NCI-H146 treated with DMSO at 0.1 percent for 48 hours (cell line): ENCODE data around the gene RSRC2.
"Not testable (repeated sequence)": the region's sequence is repeated elsewhere in the genome, so short reads cannot be mapped to it uniquely, and the experiment has no call there.

ENCODE experiments used
- DNase-seq: peaks from one replicate; lab custom pipeline; 2025; ENCODE audit not compliant: unreplicated experiment; lab: John Stamatoyannopoulos, UW

The RSRC2 gene

DNA sequence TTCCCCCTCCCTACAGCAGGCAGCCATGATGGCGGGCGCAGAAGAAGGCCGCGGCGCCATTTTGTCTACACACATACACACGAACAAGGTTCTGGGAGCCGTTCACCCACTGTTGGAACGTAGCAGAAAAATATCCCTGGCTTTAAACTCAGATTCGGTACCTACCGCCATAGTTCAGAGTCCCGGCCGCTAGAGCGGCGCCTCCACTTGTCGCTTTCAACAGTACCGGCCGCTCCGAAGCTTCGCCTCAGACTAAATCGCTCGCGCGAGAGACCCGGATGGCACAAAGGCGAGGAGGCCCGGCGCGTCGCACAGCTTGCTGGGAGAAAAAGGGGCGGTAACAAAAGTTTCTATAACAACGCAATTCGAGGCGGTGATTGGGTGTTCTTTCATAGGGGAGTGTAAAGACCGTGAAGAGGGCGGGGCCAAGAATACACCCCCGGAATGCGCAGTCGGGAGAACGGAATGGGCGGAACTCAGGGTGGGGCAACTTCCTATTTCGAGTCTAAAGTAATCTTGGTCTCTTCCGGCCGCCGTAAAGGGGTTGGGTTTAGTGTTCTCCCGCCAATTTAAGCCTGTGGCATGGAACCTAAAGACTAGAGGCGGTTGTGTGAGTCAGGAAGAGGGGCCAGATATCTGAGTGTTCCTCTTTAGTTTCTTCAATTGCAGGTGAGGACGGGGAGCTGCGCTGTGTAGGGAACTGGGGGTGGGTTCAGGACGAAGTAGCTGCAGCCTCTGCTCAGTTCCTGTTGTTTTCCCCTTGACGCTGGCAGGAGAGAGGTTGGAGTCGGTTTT, at the start of gene RSRC2, which contains the start of gene KNTC1:
Gene RSRC2 (minus strand): TSS at position 254 of the 795 bp plus-strand sequence. CDS start 83 bp downstream, at position 171.
Gene KNTC1 (plus strand): TSS at position 567 of the 795 bp plus-strand sequence. CDS start 2,815 bp downstream, outside the sequence.
- peak; percentile 99 for DNase-seq

DNA sequence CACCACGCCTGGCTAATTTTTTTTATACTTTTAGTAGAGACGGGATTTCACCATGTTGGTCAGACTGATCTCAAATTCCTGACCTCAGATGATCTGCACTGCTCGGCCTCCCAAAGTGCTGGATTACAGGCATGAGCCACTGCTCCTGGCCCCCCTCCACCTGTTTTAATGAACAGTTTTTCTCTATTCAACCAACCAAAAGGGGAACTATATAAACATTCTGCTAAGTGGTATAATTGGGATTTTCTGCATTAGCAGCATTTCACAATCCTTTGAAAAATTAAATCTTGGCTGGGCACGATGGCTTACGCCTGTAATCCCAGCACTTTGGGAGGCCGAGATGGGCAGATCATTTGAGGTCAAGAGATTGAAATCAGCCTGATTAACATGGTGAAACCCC, 45.1 kb upstream of the RSRC2 start:
- no peak for DNase-seq

- not testable (repeated sequence) for DNase-seq
Measured at GRCh38 chr12:122570006-122570405, 43.3 kb upstream of the RSRC2 start.

DNA sequence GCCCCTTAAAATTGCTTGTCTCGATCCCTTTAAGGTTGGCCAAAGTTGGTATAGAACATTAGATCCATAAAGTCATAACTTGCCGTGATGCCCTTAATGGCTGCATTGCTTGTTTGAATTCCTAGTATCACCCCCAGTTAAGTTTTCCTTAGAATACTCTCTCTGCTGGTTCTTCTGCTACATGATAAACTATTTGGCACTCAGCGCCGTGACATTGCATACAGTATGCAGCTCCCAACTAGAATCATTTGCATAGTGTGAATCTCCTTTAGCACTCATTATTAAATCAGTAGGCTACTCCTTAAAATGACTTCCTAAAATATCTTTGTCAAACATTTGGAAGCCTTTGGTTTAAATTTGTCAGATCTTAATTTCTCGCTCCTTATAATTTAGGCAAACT, 42.6 kb upstream of the RSRC2 start:
- no peak for DNase-seq

DNA sequence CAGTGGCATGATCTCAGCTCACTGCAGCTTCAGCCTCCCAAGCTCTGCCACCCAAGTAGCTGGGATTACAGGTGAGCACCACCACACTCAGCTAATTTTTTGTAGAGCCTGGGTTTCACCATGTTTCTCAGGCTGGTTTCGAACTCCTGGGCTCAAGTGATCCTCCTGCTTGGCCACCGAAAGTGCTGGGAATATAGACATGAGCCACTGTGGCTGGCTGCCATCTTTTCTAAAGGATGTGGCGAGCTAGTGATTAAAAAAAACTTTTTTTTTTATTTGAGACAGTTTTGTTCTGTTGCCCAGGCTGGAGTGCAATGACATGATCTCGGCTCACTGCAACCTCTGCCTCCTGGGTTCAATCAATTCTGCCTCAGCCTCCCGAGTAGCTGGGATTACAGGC, 40.1 kb upstream of the RSRC2 start:
- not testable (repeated sequence) for DNase-seq

DNA sequence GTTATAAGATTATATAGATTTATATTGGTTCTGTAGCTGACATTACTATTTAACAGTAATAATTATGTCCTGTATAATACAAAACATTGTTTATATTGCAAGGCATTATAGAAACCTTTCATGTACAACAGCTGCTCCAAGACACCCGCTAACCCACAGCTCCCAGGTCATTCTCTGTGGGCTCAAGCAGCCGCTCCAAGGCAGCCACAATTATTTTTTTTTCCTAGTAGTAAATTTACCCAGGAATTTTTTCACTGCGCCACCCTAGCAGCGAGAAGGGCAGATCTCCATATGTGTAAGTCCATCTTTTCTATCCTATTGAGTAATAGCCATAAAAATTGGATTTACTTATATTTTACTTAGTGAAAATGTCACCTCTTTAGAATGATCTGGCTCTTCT, 36.6 kb upstream of the RSRC2 start:
- no peak for DNase-seq

DNA sequence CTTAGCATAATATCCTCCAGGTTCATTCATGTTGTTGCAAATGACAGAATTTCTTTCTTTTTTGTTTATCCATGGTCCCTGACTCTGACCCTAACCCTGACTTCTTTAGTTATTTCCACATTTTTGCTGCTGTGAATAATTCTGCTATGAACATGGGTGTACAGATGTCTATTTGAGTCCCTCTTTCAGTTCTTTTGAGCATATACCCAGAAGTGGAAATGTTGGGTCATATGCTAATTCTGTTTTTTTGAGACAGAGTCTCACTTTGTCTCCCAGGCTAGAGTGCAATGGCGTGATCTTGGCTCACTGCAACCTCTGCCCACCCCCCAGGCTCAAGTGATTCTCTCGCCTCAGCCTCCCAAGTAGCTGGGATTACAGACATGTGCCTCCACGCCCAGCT, 33.4 kb upstream of the RSRC2 start:
- no peak for DNase-seq

DNA sequence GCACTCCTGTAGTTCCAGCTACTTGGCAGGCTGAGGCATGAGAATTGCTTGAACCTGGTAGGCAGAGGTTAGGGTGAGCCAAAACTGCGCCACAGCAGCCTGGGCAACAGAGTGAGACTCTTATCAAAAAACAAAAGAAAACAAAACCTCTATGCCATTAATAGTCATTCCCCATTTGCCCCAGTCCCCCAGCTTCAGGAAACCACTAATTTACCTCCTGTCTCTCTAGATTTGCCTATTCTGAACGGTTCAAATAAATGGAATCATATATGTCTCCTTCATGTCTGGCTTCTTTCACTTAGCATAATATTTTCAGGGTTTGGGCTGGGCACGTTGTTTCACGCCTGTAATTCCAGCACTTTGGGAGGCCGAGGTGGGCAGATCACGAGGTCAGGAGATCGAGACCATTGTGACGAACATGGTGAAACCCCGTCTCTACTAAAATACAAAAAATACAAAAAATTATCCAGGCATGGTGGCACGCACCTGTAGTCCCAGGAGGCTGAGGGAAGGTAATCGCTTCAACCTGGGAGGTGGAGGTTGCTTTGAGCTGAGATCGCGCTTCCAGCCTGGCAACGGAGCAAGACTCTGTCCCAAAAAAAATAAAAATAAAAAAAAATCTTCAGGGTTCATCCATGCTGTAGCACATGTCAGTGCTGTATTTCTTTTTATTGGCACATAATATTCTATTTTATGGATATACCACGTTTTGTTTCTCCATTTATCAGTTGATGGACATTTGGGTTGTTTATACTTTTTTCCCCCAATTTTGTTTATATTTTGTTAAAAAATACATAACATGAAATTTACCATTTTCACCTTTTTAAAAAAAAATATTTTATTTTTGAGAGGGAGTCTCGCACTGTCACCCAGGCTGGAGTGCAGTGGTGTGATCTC, 32.3 kb upstream of the RSRC2 start:
- DNase-seq = no peak

DNA sequence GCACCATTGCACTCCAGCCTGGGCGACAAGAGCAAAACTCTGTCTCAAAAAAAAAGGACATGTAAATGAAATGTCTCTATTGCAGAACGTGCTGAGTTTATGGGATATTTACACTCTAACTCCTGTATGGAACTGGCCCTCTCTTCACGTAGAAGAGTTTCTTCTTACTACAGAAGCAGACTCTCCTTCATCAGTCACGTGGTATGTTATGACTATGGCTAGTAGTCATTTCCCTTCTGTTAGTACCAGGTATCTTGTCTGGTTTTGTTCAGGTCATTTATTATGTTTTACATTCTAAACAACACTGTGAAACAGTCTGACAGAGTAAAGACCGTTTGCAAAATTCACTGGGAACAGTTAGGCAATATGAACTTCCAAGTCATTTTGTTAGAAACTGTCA, 20.6 kb upstream of the RSRC2 start:
- no peak for DNase-seq

DNA sequence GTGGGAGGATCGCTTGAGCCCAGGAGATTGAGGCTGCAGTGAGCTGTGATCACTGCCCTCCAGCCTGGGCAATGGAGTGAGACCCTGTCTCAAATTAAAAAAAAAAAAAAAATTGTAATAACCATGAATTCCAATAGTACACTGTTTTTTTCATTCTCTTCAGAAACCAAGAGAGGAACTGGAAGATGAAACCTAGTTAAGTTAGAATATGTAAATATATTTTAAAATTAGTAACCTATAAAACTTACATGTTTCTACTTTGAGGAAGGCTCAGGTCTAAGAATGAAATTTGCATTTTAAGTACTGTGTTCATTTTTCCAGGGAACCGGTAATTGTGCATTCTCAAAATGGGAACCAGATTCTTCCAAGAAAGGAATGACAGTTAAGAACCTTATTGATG, 19.1 kb upstream of the RSRC2 start:
- no peak for DNase-seq

GRCh38 chr12:122544537-122544936, 17.8 kb upstream of the RSRC2 start:
- DNase-seq = no peak

DNA sequence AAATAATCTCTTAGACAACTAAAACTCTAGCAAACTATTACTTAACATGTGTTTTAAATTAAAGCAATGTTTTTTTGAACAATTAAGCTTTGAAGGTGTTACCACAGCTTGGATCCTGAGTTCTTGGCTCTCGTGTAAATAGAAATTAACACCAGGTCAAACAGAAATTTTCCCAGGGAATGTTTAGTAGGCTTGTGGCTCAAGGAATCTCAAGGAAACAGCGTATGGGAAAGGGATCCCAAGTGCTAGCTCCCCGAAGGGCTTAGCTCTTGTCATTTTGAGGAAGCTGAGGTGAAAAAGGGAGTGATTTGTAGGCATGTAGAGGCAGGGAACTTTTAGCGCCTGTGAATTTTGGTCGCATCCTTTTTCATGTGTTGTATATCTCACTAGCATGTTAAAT, 11.8 kb upstream of the RSRC2 start:
- no peak for DNase-seq

GRCh38 chr12:122537021-122537420, 10.3 kb upstream of the RSRC2 start:
- no peak for DNase-seq

DNA sequence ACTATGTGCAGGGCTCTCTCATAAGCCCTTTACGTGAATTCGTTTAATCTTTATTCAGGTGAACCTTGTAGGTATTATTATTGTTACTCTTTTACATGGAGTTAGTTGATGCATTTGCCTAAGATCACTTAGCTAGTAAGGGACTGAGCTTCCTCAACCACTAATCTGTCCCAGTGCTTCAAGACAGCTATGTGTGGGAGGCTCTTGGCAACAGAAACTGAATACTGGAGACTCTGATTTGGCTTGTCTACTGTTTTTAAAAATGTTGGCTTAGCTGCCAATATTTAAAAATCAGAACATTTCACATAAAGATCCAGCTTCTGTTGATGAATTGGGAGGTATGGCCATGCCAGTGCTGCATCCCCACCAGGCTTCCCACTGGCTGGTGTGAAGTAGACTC, 7.1 kb upstream of the RSRC2 start:
- DNase-seq = no peak

DNA sequence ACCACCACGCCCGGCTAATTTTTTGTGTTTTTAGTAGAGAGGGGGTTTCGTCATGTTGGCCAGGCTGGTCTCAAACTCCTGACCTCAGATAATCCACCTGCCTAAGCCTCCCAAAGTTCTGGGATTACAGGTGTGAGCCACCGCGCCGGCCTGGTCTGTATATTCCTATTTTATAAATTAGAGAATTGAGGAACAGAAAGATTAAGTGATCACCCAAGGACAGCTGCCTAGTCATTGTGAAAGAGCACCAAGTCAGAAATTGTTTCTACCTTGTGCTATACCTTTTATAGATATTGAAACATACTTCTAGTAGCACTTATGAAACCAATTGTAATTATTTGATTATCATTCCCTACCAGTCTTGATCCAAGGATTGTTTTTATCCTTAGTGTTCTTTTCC, 2.3 kb upstream of the RSRC2 start:
- DNase-seq = no peak

- DNase-seq = no peak
Measured at GRCh38 chr12:122528582-122528981, 1.8 kb upstream of the RSRC2 start.

GRCh38 chr12:122527478-122527944, 775 bp upstream of the RSRC2 start:
- DNase-seq = peak; percentile 3

DNA sequence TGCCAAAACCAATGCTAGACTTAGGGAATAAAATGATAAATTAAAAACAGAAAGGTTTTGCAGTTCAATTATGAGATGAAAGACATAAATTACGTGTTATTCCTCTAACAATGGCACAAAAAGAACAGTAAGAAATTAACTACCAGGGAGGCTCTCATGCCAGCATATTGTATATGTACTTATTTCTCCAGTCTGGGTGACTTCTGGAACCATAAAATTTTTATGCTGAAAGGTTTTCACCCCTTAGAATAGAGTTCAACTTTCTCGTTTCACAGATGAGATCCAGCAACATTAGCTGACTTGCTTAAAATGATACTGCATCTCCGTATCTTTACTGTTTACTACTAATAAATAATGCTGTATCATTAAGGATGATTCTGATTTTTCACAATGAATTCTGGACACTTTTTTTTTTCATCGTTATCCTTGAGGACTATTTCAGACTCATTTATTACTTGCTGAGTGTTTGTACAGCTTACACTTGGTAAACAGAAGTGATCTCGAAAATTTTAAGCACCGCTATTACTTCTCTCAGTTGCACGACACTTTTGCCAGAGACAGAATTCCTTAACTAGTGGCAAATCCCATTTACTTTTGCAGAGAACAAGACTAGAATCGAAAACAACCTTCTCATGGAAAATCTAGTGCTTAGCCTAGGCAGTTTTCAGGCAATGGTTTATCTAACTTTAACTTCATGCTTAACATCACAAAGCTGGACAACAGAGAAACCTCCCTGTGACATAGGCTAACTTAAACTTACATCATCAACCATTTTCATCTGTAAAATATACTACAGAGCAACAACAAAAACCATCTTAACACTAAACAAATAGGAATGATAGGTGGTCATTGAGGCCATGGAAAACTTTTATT, 2.7 kb downstream of the RSRC2 start:
- DNase-seq = no peak

- DNase-seq = no peak
Measured at GRCh38 chr12:122523280-122523679, 3.5 kb downstream of the RSRC2 start.

DNA sequence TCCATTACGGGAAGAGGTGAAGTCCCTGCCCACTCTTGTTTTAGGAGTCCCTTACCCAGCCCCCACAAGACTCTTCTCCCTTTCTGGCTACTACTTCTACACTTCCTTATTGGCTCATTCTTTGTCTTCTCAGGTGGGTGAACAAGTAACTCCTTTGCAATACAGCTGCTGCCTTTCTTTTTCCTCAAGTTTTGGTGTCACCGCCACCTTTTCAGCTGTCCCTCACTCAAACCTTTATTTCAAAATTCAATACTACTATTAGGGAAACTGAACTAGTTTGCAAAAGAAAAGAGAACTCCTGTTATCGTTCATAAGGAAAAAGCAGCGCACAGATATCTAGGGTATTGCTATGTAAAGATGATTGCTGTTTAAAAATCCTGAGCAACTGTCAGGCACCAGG, 6.1 kb downstream of the RSRC2 start:
- DNase-seq = no peak

DNA sequence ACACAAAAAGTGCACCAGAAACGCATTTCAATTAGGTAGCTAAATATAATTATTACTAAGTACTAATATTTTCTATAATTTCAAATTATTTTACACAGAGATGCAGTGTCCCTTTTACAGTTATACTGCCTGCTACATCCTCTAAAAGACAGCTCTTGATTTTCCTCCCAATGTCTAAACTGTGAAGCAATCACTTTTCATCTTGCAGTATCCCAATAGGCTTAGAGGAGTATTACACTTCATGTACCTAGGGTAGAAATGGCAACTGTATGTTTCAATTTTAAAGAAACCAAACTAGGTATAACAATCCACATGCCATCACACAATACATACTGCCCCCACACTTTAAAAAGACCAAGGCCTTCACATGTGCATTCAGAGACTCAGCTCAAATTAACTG, 7.3 kb downstream of the RSRC2 start:
- DNase-seq = no peak
